HG02623 (cell line): ENCODE measurements around the gene SARS1.

Source experiments
- ATAC-seq: cut with Tn5 transposase; IDR thresholded peaks from one replicate; pipeline ENCODE4 v1.9.1; 2021; ENCODE audit warnings: moderate library complexity; ENCODE audit not compliant: unreplicated experiment

SARS1 gene

DNA sequence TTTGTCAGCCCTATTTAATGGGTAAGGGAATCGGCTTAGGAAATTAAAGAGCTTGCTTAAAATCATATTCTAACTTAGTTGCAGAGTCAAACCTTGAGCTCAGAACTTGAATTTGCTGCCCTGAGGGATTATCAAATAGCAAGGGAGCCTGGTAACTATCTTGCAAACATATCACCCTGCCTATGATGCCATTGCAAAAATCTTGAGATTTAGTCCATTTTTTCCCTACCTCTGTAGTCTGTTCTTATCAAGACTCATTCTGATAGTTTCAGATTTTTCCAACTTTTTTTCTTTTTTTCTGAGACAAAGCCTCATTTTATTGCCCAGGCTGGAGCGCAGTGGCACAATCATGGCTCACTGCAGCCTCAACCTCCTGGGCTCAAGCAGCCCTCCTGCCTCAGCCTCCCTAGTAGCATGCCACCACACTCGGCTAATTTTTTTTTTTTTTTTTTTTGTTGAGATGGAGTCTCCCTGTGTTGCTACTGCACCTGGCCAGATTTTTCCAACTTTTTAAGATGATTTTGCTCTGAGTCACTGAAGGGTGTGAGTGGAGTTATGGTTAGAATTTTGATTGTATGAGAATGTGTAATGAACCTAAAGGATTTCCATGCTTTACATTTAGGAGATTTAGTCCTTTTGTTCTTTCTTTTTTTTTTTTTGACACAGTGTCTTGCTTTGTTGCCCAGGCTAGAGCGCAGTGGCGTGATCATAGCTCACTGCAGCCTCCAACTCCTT, 12.2 kb downstream of the SARS1 start:
- ATAC-seq, result no peak

DNA sequence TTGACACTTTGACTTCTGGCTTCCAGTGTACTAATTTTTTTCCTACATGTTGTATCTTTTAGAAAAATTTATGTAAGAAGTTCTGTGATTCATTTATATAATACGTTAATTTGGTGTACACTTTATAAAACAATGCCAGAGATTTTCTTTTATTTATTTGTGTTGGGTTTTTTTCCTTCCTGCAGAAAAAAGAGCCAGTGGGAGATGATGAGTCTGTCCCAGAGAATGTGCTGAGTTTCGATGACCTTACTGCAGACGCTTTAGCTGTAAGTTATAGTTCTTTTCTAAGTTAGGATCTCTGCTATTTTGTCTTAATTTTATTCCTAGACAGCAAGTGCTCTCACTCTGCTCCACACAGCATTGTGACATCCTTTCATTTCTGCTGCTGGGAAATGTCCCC, 14.4 kb downstream of the SARS1 start:
- ATAC-seq, result no peak

DNA sequence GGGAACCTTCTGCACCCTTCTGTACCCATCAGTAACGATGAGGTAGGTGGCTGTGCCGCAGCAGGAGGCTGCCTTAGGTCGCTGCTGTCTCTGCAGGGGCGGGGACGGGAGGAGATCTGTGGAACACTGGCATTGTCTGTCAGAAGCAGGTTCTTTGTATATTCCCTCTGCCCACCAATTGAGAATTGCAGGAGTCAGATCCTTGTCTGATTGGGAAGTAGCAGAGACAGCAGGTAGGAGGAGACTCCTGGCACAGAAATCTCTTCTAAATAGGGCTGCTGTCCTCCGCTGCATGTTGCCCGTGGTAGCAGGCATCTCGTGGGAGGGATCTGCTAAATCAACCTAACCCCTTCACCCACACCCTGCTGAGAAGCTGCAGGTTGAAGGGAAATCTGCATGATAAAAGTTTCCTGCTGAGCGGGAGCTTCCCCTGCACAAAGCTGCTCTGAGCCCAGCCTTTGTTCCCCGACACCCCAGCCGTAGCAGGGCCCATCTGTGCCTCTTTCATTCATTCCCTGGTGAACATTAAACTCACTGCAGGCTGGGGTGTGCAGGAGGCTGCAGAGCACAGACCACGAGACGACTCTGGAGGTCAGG, 15.9 kb downstream of the SARS1 start:
- ATAC-seq, result no peak

DNA sequence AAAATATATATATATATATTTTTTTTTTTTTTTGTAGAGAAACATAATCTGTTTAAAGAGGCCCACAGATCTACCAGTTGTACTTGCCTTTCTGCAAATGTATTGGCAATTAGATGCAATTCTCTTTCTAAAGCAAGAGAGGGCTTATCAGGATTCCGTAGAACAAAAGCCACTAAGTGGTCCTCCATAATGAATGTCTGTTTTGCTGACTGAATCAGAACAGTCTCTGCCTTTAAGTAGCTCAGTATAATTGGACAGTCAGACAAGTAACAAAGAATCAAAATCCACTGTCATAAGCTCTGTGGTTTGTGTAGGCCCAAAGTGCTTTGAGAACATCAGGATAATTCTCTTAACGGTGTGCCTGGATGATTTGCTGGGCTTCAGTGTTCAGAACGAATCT, 17.3 kb downstream of the SARS1 start:
- ATAC-seq, result no peak

DNA sequence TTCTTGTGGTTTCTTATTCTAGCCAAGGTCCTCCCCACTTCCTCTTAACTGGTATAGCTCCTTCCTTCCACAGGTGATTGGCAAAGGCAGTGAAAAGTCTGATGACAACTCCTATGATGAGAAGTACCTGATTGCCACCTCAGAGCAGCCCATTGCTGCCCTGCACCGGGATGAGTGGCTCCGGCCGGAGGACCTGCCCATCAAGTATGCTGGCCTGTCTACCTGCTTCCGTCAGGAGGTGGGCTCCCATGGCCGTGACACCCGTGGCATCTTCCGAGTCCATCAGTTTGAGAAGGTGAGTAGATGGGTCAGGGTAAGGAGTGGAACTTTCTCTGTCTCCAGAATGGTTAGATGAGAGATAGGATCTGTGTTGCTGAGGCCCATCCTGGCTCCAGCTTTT, 21.4 kb downstream of the SARS1 start:
- ATAC-seq, result no peak

DNA sequence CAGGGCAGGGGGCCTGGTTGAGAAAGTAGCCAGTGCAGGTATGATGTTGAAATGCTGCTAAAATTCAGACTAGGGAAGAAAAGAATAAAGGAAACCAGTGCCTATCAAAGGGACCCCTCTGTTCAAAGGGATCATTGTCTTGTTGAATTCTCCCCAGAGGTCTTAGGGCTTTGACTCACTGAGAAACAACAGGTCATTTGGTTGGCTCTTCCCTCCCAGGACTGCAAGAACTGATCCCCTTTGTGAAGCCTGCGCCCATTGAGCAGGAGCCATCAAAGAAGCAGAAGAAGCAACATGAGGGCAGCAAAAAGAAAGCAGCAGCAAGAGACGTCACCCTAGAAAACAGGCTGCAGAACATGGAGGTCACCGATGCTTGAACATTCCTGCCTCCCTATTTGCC, 23.8 kb downstream of the SARS1 start:
- ATAC-seq, result no peak

DNA sequence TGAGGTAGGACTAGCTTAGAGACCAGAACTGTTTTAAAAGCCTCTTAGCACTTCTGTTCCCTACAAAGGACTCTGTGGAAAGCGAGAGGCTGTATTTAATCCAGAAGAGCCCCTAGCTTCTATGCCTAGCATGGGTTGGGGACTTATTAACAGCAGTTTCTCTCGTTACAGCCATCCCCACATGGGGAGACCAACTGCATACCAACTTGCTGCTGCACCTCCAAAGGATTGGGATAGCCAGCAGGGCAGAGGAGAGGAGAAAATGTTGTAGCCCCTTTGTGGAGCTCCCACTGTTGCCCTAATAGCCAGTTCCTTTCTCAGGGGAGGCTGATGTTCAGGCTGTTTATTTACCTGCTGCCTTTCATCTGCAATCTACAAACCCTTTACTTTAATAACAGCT, 24.7 kb downstream of the SARS1 start:
- no peak for ATAC-seq

DNA sequence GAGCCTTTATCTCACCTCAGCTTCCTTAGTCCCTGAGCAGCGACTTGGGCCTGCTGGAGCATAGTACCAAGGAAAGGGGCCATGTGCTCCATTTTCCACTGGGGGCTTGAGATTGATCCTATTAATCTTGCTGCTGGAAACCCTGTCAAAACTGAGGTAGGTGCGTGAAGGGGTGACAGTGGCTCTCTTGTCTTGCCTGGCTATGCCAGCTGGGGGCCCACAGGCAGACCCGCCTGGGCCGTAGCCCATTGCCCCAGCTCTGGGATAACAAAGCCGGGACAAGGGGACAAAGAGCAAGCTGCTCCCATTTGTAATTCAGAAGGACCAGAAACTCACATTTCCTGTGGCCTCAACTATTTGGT, 25.3 kb downstream of the SARS1 start:
- no peak for ATAC-seq

DNA sequence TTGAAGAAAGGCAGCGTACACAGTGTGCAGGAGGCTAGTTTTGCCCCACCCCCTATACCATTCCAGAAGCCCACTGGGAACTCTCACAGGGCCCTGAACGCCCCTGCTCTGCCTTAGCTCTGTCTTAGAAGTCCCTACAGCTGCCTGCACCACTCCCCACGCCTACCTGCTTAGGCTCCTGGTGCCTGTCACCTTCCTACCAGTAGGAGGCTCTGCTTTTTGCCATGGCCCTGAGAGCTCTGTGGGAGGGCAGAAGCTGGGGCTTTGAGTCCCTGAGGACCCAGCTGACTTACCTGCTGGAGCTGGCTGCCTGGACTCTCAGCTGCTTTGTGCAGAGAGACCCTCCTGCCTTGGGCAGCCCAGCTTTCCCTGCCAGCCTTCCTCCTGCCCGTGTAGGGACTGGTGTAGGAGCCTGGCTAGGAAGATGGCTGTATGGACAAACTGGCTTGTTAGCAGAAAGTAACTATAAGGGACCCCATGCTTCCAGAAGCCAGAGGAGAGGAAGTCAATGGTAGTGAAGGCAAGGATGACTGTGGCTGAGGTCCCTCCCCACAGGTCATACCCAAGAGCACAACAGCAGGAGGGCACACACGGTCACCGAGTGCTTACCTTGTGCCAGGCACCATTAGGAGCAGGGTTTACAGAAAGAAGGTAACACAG, 25.8 kb downstream of the SARS1 start:
- peak; percentile 49 for ATAC-seq

DNA sequence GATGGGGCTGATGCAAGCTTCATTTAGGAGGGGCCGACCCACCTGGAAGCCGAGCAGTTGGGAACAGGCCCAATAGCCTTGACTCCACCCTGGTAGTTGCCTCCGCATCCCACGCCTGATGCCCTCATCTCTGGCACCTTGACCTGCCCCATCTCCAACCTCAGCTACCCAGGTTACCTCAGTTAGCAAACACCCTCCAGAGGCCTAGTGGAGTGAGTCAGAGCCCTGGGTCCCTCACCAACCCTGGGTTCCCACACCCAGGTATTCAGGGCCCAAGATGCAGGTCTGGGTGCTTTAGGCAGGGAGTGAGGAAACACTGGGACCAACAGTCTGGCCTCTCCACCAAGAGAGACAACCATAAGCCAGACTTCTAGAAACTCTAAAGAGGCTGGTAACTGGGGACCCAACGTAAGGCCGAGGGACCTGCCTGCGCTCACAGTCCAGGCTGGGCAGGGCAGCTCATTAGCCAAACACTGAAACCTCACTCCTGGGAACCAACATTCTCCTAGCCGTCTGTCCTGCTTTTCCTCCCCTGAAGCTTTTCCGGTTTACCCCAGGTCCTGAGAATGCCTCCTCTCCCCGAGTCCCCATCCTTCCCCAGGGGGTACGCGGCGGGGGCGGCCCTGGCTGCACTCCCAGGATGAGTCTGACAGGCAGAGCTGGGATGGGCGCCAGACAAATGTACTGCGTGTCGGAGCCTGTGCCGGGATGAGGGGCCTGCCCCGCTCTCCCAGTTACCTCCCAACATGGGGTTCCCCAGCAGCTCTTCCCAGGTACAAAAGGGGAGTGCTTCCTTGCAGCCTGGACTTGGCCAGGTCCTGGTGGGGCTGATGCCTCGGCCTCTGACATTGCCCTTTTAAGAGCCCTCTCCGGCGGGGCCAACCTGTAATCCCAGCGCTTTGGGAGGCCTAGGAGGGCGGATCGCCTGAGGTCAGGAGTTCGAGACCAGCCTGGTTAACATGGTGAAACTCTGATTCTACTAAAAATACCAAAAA, 26.7 kb downstream of the SARS1 start:
- no peak for ATAC-seq

DNA sequence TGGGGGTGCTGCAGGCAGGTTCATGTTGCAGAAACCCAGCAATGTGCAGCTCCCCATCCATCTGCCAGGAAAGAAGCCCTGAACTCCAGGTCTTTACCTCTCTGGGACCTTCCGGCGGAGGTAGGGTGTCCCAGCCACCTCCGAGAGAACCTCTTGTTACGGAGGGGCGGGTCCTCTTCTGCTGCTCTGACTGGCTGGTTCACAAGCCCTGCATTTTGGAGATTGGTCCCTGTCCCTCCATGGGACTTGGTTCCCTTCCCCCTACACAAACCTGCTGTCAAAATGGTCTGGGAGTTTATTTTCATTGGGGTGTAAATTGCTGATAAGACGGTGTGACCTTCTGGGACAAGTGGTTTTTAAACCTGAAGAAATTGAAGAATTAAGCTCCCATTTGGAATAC, 27.6 kb downstream of the SARS1 start:
- ATAC-seq, result no peak

DNA sequence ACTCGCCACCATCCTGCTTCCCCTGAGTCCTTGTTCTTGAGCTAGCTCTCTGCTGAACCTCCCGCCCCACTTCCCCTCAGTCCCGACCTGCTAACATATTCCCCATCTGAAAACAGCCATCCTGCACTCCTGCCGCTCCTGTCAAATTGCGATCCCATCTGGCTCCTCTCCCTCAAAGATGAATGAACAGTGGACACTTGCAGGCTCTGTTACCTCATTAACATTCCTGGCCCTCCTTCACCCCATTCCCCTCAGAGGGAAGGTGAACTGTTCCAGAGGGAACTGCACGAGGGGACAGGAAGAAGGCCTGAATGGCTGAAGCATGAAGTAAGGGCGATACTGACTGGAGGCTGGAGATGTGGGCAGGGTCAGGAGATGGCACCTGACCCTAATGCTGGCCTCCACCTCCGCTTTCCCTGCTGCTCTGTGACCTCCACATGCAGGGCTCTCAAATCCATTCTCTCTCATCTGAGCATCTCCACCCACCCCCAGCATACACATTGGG, 28.2 kb downstream of the SARS1 start:
- no peak for ATAC-seq

DNA sequence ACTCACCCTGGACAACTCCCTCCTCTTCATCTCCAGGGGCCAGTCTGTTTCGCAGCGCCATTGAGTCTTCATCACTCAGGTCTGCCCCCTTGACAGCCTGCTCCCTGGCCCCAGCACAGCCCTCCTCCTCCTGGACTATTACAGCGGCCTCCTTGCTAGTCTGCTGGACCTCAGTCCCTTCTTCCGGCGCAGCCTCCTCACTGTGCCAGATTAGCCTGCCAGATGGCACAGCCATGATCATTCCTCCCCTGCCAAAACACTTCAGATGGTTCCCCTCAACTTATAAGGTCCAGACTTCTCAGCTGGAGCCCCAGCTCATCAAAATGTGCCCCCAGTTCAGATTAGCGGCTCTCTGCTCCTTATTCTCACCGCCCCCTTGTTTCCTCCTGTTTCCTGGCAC, 28.7 kb downstream of the SARS1 start:
- no peak for ATAC-seq

DNA sequence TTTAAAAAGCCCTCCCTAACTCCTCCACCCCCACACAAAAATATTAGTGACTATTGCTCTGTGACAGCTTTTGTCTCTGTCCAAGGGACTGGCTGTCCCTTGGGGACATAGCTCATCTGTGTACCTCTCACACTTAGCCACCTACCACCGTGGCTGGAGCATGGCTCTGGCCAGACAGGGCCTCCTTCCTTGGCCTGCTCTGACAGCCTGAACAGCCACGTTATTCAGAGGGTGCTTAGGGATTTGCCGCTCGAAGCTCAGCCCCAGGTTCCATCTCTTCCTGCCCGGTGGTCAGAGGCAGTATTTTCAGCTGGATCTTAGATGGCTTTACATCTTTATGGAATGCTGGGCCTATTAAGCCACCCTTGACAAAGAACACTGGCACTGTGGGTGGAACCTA, 29.5 kb downstream of the SARS1 start:
- ATAC-seq, result no peak

DNA sequence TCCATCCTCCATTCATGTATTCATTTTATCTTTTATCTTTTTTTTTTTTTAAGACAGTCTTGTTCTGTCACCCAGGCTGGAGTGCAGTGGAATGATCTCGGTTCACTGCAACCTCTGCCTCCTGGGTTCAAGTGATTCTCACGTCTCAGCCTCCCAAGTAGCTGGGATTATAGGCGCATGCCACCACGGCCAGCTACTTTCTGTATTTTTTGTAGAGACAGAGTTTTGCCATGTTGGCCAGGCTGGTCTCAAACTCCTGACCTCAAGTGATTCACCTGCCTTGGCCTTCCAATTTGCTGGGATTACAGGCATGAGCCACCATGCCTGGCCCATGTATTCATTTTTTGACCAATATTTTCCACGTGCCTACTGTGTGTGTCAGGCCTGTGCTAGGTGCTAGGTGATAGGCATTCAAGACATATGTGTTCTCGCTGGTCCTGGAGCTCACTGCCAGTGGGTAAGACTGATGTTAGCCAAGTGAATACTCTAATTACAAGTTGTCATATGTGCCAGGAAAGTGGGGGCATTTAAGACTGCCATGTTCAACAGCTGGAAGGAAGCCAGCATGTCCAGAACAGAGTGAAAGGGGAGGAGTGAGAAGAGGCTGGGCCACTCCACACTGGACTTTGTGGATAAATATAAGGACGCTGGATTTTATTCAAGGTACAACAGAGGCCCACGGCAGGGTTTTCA, 30.3 kb downstream of the SARS1 start:
- no peak for ATAC-seq

DNA sequence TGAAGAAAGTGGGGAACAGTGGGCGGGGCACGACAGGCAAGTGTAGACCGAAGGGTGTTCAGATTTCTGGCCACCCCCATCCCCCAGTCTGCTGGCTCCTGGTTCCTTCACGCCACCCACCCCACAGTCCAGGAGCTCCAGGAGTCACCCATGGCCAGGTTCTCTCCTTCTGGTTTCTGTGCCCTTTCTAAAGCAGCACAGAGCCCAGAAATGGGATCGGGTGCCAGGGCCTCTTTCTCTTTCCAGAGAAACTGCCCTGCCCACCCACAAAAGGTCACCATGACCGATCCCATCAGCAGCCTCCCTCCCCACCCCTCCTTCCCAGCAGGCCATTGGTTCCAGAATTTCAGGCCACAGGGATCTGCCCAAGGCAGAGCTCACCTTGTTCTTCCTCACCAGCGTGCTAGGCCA, 32.4 kb downstream of the SARS1 start:
- no peak for ATAC-seq

DNA sequence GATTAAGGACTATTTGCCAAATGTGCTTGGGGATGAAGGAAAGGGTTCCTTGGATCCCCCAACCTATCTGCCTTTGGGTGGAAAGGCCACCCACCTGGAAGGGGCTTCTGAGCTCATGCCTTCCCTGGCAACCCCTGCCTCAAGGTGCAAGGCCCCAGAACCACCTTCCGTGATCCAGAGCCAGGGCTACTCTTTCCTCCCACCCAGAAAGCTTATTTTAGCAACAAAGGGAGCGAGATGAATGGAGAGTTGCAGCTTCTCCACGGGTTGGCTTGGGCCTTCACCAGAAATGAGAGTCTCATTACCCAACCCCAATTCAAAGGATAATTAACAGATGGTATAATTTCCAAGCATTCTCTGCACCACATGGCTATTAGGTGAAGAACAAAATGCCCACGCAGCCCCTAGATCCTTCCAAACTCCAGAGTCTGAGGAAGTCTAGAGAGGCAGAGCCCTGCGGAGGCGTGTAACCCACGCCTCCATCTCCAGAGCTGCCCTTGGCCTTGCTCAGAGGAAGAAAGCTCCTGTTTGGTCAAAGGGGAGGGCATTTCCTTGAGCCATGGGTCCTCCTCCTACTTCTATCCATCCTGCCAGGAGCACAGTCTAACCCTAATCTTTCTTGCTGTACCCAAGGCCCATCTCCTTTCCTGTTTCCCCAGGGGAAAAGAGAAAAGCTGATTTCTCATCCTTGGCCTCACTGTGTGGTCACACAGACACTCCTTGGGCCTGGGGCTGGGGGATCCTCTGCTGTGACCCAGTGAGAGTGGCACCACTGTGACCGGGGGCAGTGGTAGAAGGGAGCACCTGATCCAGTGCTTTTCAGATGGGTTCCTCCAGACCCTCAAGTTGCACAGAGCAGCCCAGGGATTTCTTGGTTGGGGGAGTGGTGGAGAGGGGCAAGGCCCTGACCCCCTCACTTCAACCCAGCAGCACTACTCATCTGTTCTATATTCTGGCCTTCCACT, 34.0 kb downstream of the SARS1 start:
- no peak for ATAC-seq

DNA sequence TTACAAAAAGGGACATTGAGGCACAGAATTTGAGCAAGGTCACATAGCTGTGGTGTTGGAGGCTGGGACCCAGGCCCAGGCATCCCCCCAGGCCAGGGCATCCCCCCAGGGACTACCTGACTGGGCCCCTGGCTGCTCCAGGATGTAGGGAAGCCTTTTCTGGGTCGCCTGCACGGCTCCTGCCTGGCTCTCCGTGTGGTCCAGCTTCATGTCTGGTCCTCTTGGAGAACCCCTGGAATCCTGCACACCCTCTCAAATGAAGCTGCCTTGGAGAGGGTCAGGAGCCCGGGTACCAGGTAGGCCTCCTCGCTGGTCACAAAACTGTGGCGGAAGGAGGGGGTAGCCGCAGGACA, 34.7 kb downstream of the SARS1 start:
- no peak for ATAC-seq

DNA sequence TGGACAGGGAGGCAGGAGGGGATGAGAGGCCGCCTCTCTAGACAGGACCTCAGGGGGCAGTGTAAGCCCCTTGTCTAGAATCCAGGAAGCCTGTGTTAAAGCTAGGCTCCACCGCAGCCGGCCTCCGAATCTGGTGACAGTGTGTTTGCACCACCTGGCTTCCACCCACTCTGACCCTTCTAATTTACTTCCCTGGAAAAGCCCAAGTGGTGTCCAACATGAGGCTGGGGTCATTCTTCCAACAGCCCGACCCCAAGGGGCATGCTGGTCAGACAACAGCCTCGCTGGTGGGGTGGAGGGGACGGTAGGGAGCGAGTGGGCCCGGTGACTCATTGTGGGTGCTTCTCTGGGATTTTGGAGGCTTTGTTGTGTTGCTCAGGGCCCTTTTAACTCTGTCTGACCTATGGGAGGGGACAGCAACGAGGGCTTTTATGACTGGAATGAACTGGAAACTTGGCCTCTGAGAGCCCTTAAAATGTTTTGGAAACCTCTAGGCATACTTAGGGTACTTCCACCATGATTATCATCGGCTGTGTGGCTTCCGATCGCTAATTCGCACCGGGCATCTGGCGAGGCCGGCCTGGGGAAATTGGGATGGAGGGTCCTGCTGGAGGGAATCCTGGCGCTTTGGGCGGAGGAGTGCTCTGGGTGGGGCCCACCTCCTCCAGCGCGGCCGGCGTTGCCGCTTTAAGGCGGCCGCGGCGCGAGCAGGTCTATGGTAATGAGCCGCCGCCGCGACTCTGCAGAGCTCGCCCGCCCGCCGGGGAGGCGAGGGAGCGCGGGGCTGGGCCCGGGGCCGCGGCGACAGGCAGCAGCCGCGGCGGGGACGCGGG, 35.3 kb downstream of the SARS1 start, which contains the start of gene CELSR2:
CELSR2 (plus strand) TSS at position 743 of the 833 bp plus-strand sequence. CDS start 541 bp downstream, outside the sequence.
- peak; percentile 68 for ATAC-seq
